Measurements from ENCODE around the gene CORO7.

- TF ChIP-seq GATA2 (IDR thresholded peaks at IDR 0.05; ENCODE audit: low read depth, low read length): no peak
- TF ChIP-seq GATA3 (IDR thresholded peaks at IDR 0.05; ENCODE audit: low read depth, low read length): no peak
Observed at GRCh38 chr16:4370570-4371356, 45.6 kb downstream of the CORO7 start.

Measured in SH-SY5Y (cell line).